NCI-H1417 treated with DMSO at 0.1 percent for 48 hours (cell line): ENCODE data around the gene MAG.

Experiments used
- DNase-seq: peaks from one replicate; lab custom pipeline; 2025; lab: John Stamatoyannopoulos, UW

Gene MAG

DNA sequence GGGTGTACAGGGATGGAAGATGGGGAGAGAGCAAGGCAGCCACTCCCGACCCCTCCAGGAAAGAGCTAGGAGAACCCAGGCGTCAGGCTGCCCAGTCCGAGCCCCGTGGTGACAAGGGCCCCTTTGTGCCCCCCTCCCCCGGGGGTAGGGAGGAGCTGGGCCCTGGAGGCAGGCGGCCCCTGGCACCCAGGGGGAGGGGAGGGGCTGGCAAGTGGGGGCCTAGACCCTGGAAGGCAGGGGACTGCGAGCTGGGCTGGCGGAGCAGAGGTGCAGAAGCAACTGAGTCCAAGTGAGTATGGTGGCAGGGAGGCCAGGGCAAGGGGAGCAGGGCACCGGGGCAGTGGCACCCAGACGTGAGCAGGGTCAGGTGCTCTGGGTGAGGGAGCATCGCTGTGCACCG, at the start of gene MAG:
Gene MAG (plus strand): TSS at position 246 of the 400 bp plus-strand sequence. CDS start 3,248 bp downstream, outside the sequence.
- DNase-seq: no peak

DNA sequence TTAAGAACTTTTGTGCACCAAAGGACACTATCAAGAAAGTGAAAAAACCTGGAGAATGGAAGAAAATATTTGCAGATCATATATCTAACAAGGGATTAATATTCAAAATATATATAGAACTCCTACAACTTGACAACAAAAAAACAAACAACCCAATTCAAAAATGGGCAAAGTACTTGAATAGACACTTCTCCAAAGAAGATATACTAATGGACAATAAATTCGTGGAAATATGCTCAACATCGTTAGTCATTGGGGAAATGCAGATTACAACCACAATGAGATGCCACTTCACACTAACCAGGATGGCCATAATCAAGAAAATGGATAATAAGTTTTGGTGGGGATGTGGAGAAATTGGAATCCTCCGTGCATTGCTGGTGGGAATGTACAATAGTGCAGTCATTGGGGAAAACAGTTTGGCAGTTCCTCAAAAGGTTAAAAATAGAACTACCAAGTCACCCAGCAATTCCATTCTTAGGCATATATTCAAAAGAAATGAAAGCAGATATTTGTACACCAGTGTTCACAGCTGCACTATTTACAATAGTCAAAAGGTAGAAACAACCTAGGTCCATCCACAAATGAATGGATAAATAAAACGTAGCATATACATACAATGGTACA, 45.4 kb upstream of the MAG start:
- DNase-seq: no peak

- DNase-seq: peak; percentile 48
Measured at GRCh38 chr19:35247526-35248309, 44.2 kb upstream of the MAG start.

DNA sequence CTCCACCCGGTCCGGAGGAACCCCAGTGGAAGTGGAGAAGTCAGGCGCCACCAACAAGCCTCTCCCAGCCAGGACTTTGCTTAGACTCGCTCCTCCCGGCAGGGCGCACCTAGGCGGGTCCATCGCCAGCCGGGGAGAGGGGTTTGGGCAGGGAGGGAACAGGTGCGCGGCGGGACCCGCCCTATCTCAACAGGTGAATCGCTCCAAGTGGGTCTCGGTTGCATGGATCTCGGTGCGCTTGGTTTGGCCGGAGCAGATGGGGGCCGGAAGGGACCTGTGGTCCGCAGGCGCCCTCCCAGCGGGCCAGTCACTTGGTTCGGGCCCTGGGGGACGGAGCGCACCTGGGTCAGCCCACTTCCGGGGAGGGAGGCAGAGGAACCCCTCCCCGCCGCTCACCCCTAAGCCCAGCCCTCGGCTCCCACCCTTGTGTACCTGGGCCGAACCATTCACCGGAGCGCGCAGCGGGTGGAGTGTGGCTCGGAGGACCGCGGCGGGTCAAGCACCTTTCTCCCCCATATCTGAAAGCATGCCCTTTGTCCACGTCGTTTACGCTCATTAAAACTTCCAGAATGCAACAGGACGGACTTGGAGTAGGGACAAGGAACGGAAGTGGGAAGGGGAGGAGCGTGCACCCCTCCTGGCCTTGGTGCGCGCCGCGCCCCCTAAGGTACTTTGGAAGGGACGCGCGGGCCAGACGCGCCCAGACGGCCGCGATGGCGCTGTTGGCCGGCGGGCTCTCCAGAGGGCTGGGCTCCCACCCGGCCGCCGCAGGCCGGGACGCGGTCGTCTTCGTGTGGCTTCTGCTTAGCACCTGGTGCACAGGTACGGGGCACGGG, 43.4 kb upstream of the MAG start, which contains the start of gene LSR:
Gene LSR (plus strand): TSS at position 693 of the 836 bp plus-strand sequence. CDS start 21 bp downstream, at position 714.
- peak; percentile 59 for DNase-seq

DNA sequence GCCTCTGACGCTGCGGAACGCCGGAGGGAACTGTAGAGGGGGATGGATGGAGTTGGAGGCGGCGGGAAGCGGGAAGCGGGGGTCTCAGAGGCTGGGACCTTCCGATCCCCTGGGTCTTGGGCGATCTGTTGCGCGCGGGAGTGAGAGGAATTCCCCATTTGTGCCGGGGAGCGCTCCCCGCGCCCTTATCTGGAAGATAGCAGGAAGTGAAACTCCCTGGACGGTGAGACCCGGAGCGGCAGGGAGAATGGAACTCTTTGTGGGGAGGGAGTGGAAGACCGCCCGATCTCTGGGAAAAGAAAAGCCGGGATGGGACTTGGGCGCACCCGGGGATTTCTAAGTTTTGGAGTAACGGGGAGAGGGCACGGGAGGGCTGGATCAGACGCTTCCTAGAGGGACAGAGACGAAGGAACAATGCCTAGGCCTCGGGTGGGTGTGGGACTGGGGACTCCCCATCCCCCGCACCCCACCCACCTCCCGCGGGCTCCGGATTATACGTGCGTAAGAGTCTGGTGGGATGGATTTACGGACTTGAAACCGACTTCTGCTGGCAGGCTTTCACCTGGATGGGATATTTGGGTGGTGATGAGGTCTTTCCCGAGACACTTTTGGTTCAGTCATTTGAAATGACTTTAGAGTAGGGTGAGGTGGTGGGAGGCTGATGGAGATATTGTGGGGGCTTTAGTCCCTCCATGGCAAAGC, 42.7 kb upstream of the MAG start:
- no peak for DNase-seq

DNA sequence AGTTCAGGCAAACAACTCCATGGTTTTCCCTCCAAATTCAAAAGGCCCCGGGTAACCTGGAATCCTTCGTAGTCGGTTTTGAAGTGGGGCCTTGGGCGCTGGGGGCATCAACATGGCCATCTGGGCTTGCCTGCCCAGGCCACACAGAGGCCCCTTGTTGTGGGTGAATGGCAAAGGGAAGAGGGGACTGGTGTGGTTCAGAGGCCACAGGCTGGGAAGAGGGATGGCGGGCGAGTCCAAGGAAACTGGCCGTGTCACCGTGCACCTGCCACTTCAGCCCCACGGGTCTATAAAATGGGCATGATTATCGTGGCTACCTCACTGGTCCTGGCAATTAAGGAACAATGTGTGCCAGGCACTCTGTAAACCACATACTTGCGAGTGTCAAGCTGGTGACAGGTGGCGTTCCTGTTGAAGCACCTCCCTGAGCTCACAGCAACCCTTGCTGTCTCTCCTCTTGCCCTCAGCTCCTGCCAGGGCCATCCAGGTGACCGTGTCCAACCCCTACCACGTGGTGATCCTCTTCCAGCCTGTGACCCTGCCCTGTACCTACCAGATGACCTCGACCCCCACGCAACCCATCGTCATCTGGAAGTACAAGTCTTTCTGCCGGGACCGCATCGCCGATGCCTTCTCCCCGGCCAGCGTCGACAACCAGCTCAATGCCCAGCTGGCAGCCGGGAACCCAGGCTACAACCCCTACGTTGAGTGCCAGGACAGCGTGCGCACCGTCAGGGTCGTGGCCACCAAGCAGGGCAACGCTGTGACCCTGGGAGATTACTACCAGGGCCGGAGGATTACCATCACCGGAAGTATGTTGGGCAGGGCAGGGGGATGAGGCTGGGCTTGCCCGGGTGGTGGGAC, 41.9 kb upstream of the MAG start:
- no peak for DNase-seq

DNA sequence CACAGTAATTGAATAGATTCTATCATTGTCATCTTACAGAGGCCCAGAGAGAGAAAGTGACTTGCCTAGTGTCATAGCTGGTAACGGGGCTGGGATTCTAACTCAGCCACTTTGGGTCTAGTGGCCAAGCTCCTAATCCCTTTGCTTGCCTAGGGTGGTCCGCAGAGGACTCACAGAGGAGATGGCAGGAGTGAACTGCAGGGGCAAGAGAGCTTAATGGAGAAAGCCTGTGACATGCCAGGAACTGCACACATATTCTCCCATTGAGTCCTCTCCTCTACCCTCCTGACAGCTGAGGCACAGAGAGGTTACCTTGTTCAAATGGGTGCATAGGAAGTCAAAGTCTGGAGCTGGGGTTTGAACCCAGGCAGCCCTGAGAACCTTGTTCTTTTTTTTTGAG, 40.5 kb upstream of the MAG start:
- DNase-seq: no peak

- DNase-seq: no peak
Measured at GRCh38 chr19:35253316-35254286, 38.4 kb upstream of the MAG start.

DNA sequence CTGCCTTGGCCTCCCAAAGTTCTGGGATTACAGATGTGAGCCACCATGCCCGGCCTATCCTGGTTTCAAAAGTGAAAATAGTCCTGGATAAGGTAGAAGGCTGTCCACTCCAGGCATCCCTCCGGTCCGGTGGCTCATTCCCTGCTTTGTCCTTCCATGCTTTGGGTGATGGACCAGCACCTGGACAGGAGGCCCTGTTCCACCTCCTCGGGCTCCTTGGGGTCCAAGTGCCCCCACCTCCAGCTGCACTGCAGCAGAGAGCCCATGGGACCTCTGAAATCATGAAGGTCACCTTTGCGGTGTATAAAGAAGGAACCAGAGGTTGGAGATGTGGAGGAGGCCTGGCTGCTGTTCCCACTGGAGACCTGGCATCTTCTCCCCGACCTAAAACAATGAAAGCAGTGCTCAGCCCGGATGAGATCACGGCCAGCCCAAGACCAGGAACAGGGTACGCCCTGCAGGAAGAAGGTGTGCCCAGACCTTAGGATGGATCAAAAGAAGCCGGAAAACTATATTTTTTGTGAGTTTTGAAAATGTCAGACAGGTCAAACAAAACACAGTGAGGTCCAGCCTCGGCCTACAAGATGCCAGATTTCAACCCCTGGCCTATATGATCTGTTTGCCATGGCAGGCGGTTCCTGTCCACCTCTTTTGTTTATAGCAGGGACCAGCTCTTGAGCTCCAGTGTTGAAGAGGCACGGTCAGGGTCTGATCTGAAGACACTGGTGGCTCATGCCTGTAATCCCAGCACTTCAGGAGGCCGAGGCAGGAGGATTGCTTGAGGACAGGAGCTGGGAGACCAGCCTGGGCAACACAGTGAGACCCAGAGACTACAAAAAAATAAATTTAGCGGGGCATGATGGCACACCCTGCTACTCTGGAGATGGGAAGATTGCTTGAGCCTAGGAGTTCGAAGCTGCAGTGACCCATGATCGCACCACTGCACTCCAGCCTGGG, 37.3 kb upstream of the MAG start:
- DNase-seq: no peak

- no peak for DNase-seq
Measured at GRCh38 chr19:35256566-35256965, 35.4 kb upstream of the MAG start.

GRCh38 chr19:35257113-35257461, 34.9 kb upstream of the MAG start:
- DNase-seq: no peak

DNA sequence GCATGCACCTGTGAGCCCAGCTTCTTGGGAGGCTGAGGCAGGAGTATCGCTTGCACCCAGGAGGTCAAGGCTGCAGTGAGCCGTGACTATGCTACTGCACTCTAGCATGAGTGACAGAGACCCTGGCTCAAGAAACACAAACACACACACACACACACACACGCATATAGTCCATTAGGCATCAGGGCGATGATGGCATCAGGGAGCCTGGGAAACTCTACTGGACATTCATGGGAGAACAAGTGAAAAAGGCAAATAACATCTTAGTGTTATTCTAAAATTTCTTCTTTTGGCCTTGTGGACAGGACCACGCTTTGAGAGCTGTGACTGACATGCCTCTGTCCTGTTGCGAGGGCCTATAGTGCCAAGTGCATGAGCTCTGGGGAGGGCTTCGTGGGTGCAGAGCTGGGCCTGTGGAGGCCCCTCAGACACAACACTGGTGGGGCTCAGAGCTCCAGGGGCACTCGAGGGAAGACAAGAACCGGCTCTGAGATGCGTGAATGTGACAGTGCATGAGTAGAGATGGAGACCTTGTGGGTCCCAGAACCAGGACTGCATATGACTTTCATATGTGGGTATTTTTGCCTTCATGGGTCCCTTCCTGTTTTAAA, 31.2 kb upstream of the MAG start:
- DNase-seq: no peak

DNA sequence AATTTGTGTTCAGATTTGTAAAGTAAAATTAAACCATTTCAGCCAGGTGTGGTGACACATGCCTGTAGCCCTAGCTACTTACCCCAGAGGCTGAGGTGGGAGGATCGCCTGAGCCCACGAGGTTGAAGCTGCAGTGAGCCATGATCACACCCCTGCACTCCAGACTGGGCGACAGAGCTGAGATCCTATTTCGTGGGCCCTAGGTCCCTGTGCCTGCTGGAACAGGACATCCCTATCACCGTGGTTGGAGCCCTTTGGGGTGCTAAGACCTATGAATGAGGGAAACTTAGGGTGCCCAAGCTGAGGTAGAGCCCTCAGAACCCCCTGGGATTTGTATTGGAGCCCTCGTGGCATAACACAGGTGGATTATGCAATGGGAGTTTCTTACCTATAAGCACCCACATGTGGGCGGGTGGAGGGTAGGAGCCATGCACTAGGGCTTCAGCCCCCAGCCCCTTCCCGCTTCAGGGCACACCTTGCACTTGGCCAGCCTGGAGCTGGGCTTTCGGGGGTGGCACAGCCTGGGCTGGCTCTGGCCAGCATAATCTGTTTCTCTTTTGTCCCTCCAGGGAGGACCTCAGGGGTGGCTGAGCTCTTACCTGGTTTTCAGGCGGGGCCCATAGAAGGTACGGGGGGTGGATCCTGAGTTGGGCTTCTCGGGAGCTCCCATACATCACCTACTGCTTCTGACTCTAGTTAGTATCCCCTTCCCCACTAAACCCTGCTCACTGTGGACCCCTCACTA, 30.4 kb upstream of the MAG start:
- DNase-seq: no peak

DNA sequence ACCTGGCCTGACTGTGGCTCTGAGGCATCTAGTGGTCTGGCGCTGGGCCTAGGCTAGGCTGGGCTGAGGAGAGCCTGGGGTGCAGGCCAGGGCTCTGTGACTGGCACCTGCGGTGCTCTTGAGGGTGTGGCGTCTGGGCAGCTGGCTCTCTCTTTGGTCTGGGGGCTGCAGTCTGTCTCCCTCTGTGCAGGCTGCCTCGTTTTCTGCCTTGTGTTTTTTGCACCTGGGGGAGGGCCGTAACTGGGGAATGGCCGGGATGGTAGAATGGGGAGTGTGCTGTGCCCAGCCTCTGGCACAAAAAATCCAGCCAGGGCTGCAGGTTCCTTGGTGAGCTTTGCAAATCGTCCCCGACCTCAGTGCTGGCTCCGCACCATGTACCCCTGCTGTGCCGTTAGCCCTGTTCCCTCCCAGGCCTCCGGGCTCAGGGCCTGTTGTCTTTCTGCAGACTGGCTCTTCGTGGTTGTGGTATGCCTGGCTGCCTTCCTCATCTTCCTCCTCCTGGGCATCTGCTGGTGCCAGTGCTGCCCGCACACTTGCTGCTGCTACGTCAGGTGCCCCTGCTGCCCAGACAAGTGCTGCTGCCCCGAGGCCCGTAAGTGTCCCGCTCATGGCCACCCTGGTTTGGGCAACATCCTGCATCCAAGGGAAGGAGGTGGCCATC, 29.7 kb upstream of the MAG start:
- DNase-seq: no peak

GRCh38 chr19:35264268-35265125, 27.5 kb upstream of the MAG start:
- DNase-seq: no peak
